Dermis microvascular lymphatic vessel endothelial cell (primary cell): Measurements from ENCODE around the gene UIMC1. TPM values are rescaled to one million over a fixed set of nuclear protein-coding genes. Genes with fewer than 3 reads are reported as not detected.
"Not testable (repeated sequence)": the region's sequence is repeated elsewhere in the genome, so short reads cannot be mapped to it uniquely, and the experiment has no call there.

Experiments
- DNase-seq, 2 donors: peaks; one replicate each; pipeline versions ENCODE4 v3.0.0 to v3.0.0-alpha.2; 2010; ENCODE audit warnings: low read depth in 2 of 2
- total RNA-seq: library from RNA; depleted of rRNA; stranded (reverse); fragments of >200 nt; gene quantifications from 2 replicates; pipeline ENCODE4 v1.2.1, GENCODE V29; 2014

The UIMC1 gene
- total RNA-seq: 30.6 and 30.7 TPM in 2 replicates

GRCh38 chr5:177006265-177006972, at the start of gene UIMC1:
TSS of gene UIMC1 (minus strand) at chr5:177006779. CDS start at chr5:176982615, 24,164 bp downstream.
- peak; percentile 84 to 96 for DNase-seq

DNA sequence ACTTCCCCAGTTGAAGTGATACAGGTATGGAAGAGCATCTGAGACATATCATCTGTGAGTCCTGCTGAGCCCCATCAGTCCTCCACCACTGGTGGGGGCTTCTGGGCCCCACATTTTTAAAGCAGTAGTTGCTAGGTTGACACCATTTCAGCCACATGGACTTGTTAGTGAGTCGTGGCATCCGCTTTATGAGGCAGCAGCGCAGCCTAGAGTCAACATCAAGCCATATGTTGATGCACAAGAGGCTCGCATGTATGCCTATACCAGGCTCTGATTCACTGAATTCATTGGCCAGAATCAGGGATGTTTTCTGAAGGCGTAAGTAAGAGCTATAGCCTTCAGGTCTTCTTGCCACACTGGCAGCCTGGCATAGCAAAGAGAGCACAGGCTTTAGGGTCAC, 42.7 kb upstream of the UIMC1 start:
- DNase-seq: peak in 1 of 2 donors; percentile 16

DNA sequence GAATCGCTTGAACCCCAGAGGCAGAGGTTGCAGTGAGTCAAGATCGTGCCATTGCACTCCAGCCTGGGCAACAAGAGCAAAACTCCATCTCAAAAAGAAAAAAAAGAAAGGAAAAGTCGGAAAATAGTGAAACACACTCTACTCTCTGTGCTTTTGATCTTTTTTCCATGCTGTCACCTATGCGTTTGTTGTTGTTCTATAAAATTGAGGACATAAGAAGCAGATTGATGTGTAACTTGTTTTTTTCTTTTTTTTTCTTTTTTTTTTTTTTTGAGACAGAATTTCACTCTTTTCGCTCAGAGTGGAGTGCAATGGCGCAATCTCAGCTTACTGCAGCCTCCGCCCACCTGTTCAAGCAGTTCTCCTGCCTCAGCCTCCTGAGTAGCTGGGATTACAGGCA, 42.0 kb upstream of the UIMC1 start:
- not testable (repeated sequence) for DNase-seq

GRCh38 chr5:177045631-177046030, 39.1 kb upstream of the UIMC1 start:
- DNase-seq: no peak

DNA sequence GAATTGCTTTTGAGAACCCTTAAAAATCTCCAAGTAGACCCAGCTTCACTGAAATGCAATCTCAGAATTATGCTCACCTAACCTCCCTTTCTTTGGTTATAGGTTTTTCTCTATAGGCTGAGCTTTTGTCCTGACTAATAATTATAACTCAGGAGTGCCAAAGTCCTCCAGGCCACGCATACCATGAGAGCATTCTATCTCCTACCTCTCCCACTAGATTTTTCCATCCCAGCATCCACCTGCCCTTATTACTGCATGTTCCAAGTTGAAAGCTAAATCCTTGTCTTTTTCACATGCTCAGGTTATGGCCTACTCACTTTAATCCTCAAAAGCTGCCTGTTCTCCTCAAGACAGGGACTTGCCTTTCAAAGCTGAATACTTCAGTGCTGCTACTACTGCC, 38.1 kb upstream of the UIMC1 start:
- no peak for DNase-seq

- DNase-seq: peak in 1 of 2 donors; percentile 53
Observed at GRCh38 chr5:177043958-177044357, 37.4 kb upstream of the UIMC1 start.

DNA sequence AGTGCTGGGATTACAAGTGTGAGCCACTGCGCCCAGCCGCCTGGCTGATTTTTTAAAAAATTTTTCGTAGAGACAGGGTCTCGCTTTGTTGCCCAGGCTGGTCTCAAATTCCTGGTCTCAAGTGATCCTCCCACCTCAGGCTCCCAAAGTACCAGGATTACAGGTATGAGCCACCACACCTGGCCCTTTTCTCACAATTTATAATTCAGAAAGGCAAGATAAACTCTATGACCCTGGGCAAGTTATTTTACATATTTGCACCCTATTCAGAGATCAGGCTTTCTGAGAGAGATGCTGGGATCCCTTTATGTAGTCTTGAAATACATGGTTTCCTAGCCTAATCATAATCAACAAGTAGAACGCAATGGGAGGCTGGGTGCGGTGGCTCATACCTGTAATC, 36.5 kb upstream of the UIMC1 start:
- no peak for DNase-seq

DNA sequence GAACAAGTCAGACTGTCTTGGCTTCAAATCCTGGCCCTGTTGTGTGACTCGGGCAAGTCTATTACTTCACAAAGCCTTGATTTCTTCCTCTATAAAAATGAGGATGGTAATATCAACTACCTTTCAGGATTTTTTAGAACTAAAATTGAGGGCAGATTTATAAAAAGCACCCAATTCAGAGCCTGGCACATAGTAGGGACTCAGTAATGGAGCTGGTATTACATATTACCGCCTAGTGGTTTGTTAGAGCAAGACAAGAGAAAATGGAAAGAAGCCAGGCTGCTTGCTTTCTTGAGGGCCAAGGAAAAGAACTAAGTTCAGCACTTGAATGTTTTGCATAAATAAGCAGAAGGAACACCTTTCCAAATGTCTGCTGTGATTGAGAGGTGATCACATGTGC, 35.4 kb upstream of the UIMC1 start:
- no peak for DNase-seq

- no peak for DNase-seq
Observed at GRCh38 chr5:177040814-177041420, 34.3 kb upstream of the UIMC1 start.

DNA sequence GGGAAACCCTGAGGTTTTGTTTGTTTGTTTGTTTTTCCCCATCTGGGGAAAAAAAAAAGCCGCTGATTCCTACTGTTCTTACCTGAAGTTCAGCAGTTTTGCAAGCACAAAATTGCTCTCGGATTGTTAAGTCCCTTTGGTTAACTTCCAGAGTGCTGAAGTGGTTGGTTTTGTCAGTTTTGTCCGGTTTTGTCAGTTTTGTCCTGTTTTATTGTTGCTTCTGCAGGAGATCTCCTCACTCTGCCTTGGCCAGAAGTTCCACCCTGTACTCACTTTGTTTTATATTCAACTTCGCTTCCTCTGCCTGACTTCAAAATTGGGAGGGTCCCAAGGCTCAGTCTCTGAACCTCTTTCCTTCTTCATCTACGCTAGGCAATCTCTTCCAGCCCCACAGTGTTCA, 30.3 kb upstream of the UIMC1 start:
- DNase-seq: no peak

- DNase-seq: peak in 1 of 2 donors; percentile 53
Observed at GRCh38 chr5:177036443-177036842, 29.9 kb upstream of the UIMC1 start.

GRCh38 chr5:177035976-177036375, 29.4 kb upstream of the UIMC1 start:
- DNase-seq: peak in 1 of 2 donors; percentile 17

GRCh38 chr5:177029498-177029897, 22.9 kb upstream of the UIMC1 start:
- DNase-seq: no peak

GRCh38 chr5:177027665-177028064, 21.1 kb upstream of the UIMC1 start:
- DNase-seq: no peak

- no peak for DNase-seq
Observed at GRCh38 chr5:177025101-177025601, 18.6 kb upstream of the UIMC1 start.

GRCh38 chr5:177024559-177024958, 18.0 kb upstream of the UIMC1 start:
- DNase-seq: no peak

DNA sequence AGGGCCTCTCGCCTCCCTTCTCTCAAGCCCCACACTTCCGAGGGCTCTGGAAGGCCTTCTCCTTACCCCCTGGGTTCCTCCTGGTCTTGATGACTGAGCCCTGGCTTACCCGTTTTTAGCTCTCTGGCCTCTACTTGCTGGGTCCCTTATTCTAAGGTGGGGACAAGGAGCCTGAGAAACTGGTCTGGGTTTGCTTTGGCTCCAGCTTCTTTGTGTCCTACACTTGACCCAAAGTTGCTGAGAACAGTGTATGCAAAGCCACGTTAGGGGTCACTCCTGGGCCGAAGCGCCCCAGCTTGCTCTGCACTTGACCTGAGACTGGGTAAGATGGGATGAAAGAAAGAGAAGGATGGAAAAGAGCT, 16.7 kb upstream of the UIMC1 start:
- DNase-seq: no peak

DNA sequence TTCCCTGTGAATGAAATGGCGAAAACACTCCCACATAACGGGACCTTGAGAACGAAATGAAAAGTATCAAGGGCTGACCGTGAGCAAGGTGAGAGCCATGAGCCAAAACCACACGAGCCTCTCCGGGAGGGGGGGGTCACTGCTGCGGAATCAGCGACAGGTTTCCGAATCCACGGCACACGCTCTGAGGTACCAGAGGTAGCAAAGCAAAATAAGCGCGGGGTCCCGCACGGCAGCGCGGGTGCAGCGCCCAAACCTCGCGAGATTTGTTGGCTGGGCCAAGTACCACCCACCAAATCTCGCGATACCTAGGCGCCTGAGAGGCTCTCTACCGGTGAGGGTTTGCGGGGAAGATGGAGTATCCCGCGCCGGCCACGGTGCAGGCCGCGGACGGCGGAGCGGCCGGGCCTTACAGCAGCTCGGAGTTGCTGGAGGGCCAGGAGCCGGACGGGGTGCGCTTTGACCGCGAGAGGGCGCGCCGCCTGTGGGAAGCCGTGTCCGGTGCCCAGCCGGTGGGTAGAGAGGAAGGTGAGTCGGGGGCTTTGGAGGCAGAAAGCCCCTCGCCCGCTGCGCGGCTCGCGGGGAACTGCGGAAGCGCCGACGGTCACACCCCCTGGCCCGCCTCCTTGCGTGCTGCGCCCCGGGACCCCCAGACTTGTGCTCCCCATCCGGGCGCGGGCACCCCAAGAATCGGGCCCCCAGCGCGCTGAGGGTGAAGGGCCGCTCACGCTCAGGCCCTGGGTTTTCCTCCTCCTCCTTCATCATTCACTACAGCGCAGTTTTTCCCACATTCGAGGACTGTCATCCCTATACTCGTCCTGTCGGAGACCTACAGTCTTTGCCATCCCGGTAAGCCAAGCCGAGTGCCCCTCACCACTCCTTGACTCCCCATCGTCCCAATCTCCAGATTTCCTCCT, 16.1 kb upstream of the UIMC1 start, which contains the start of gene ZNF346:
Gene ZNF346, plus strand, starts transcription at position 311 of the 917 bp plus-strand sequence. Its CDS starts 43 bp downstream, at position 354.
- DNase-seq: peak; percentile 84 to 95

GRCh38 chr5:177020033-177020432, 13.5 kb upstream of the UIMC1 start:
- DNase-seq: no peak

GRCh38 chr5:177018341-177018740, 11.8 kb upstream of the UIMC1 start:
- DNase-seq: peak; percentile 59 to 74

GRCh38 chr5:177015156-177015555, 8.6 kb upstream of the UIMC1 start:
- DNase-seq: no peak

DNA sequence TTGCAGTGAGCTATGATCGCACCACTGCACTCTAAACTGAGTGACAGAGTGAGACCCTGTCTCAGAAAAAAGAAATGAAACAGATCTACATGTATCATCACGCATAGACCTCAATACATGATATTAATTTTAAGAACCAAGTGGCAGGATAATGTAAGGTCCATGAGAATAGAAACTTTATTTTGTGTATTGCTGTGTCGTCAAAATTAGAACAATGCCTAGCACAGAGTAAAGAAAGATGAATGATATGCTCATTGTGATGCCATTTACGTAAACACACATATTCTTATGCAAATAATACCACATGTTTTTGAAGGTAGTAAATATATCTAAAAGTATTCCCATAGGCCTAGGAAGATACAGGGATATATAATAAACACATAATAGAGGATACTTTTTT, 3.6 kb upstream of the UIMC1 start:
- no peak for DNase-seq
